ENCODE results near the gene ZCCHC24. TPM values are rescaled to one million over a fixed set of nuclear protein-coding genes. Genes with fewer than 3 reads are reported as not detected.

Gene ZCCHC24
- total RNA-seq, 4 donors from 2014 or later, result 47.1 to 73.6 (median 55.5) TPM

GRCh38 chr10:79445977-79446757 is 743 bp upstream of the ZCCHC24 start:
- ATAC-seq (ENCODE audit: low FRiP score), result peak; percentile 15
- TF ChIP-seq CTCF (IDR thresholded peaks at IDR 0.05), result no peak
- no peak for DNase-seq (ENCODE audit: low spot score)

- peak; percentile 22 for DNase-seq (ENCODE audit: low spot score)
- peak; percentile 37 for ATAC-seq (ENCODE audit: low FRiP score)
- TF ChIP-seq CTCF (IDR thresholded peaks at IDR 0.05), result no peak
These were observed 965 bp downstream of the ZCCHC24 start for GRCh38 chr10:79444199-79445119.

- no peak for ATAC-seq (ENCODE audit: low FRiP score)
- DNase-seq (ENCODE audit: low spot score), result peak; percentile 22
- TF ChIP-seq CTCF (IDR thresholded peaks at IDR 0.05), result no peak
These were observed 1.9 kb downstream of the ZCCHC24 start for GRCh38 chr10:79443338-79444198.

GRCh38 chr10:79442171-79443040 is 3.0 kb downstream of the ZCCHC24 start:
- no peak for ATAC-seq (ENCODE audit: low FRiP score)

GRCh38 chr10:79441433-79441832 is 4.0 kb downstream of the ZCCHC24 start:
- DNase-seq (ENCODE audit: low spot score) (no peak), ATAC-seq (ENCODE audit: low FRiP score) (no peak)
- TF ChIP-seq CTCF (IDR thresholded peaks at IDR 0.05), result no peak

More at GRCh38 chr10:79442171-79443040, 3.0 kb downstream of the ZCCHC24 start:
- DNase-seq (ENCODE audit: low spot score), result peak; percentile 19
- no peak for TF ChIP-seq CTCF (IDR thresholded peaks at IDR 0.05)

- ATAC-seq (ENCODE audit: low FRiP score), result no peak
- DNase-seq (ENCODE audit: low spot score), result no peak
- no peak for TF ChIP-seq CTCF (IDR thresholded peaks at IDR 0.05)
These were observed 5.1 kb downstream of the ZCCHC24 start for GRCh38 chr10:79440281-79440680.

Data from omental fat pad (tissue), 4 donors.